SK-N-SH treated with all-trans-retinoic acid at 6 μM for 48 hours (cell line): Measurements from ENCODE around the gene PER1.
A peak's percentile ranks its signal among the peaks of the same experiment; 100 is the strongest.

Experiments
- CSDC2 ChIP-seq: fragments of 250-450 bp; sonication (Bioruptor Pico); IDR thresholded peaks from 2 replicates; pipeline ENCODE4 v1.5.0; 2020; ENCODE audit warnings: mild to moderate bottlenecking, moderate library complexity
- GLIS3 ChIP-seq: fragments of 250-450 bp; sonication (Bioruptor Pico); IDR thresholded peaks from 2 replicates; pipeline ENCODE4 v1.5.0; 2020; ENCODE audit warnings: mild to moderate bottlenecking, moderate library complexity
- RARB ChIP-seq: fragments of 250-450 bp; sonication (Bioruptor Pico); IDR thresholded peaks from 2 replicates; pipeline ENCODE4 v1.8.0; 2021; ENCODE audit warnings: mild to moderate bottlenecking, moderate library complexity
- ZFP30 ChIP-seq: fragments of 450-650 bp; formaldehyde crosslinking; IDR thresholded peaks from 2 replicates; pipeline ENCODE4 v1.5.0; 2022; ENCODE audit warnings: mild to moderate bottlenecking, moderate library complexity

DNA sequence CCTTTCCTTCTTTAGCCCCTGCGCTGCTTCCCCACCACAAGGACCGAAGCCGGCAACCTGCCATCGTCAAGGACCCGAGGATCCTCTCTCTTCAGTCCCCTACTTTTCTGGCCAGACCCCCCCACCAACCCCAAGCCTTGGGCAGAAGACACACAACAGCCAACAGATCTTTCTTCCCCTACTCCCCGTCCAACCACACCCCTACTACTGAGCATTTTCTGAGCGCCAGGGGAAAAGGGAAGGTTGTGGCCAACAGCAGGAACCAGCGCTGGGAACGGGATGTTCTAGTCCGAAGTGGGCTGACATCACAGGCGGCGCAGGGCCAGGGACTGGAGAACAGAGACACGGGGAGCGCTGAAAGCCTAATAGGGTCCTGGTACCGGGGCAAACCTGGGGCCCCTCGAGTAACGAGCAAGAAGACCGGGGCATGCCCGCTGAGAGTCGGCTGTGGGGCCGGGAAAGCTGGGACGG is 528 bp downstream of the PER1 start:
- TF ChIP-seq GLIS3 (CRISPR knock-in tag) (no peak), RARB (CRISPR knock-in tag) (0 out of 2 replicates have a peak, but pooled peaks have one; percentile 4), CSDC2 (CRISPR knock-in tag) (no peak), ZFP30 (CRISPR knock-in tag) (no peak)
